Smooth muscle cell (in vitro differentiated cells): Measurements from ENCODE around the gene ANKS1B. TPM values are rescaled to one million over a fixed set of nuclear protein-coding genes. Genes with fewer than 3 reads are reported as not detected.
A peak's percentile ranks its signal among the peaks of the same experiment; 100 is the strongest.

Experiments
- DNase-seq: peaks from one replicate; lab custom pipeline; 2025; ENCODE audit not compliant: unreplicated experiment; lab: John Stamatoyannopoulos, UW
- H2AFZ ChIP-seq: fragments of 200-600 bp; sonication (generic); 2 replicates; pipeline ENCODE4 v1.6.0; 2016; ENCODE audit warnings: antibody characterized with exemption, low read depth, mild to moderate bottlenecking
- H3F3A ChIP-seq: fragments of 200-600 bp; sonication (generic); 2 replicates; pipeline ENCODE4 v1.6.0; 2017; ENCODE audit warnings: antibody characterized with exemption, low read depth
- H3K27ac ChIP-seq: fragments of 200-600 bp; sonication (generic); 2 replicates; pipeline ENCODE4 v1.5.1; 2016; ENCODE audit warnings: low read depth, mild to moderate bottlenecking
- H3K27me3 ChIP-seq: fragments of 200-600 bp; sonication (generic); 2 replicates; pipeline ENCODE4 v1.6.1; 2016; ENCODE audit warnings: low read depth, mild to moderate bottlenecking
- H3K36me3 ChIP-seq: fragments of 200-600 bp; sonication (generic); 2 replicates; pipeline ENCODE4 v1.5.1; 2016; ENCODE audit warnings: low read depth
- H3K4me1 ChIP-seq: fragments of 200-600 bp; sonication (generic); 2 replicates; pipeline ENCODE4 v1.5.1; 2016; ENCODE audit warnings: low read depth
- H3K4me2 ChIP-seq: fragments of 200-600 bp; sonication (generic); 2 replicates; pipeline ENCODE4 v1.6.0; 2016; ENCODE audit warnings: mild to moderate bottlenecking
- H3K4me3 ChIP-seq: fragments of 200-600 bp; sonication (generic); 2 replicates; pipeline ENCODE4 v1.5.1; 2016; ENCODE audit warnings: mild to moderate bottlenecking
- H3K79me2 ChIP-seq: fragments of 200-600 bp; sonication (generic); 2 replicates; pipeline ENCODE4 v1.6.0; 2016; ENCODE audit warnings: low read depth, mild to moderate bottlenecking
- H3K9ac ChIP-seq: fragments of 200-600 bp; sonication (generic); 2 replicates; pipeline ENCODE4 v1.6.0; 2016; ENCODE audit warnings: low read depth
- H3K9me3 ChIP-seq: fragments of 200-600 bp; sonication (generic); replicated peaks from 2 replicates; pipeline ENCODE4 v1.5.1; 2016; ENCODE audit warnings: low read depth
- H4K20me1 ChIP-seq: fragments of 200-600 bp; sonication (generic); 2 replicates; pipeline ENCODE4 v1.6.0; 2016; ENCODE audit warnings: low read depth
- WGBS: methylation state at CpG from one replicate; pipeline ENCODE4 v1.1.7; 2016; ENCODE audit warnings: low lambda C conversion rate; 5-methylcytosine and 5-hydroxymethylcytosine counted together
- polyA plus RNA-seq: library from polyadenylated mRNA; unstranded; fragments of >200 nt; fragmentation: Nextera tagmentation; extraction: Ambion mirVana; gene quantifications from 2 replicates; pipeline ENCODE4 v1.2.1, GENCODE V29; 2016
- small RNA-seq: library from RNA; depleted of rRNA; stranded (forward); fragments of <200 nt; gene quantifications from one replicate; pipeline ENCODE3, GENCODE V24; 2014
- total RNA-seq: library from RNA; depleted of rRNA; stranded (reverse); fragments of >200 nt; gene quantifications from 2 replicates; pipeline ENCODE4 v1.2.3, GENCODE V29; 2014
- TF ChIP-seq, protein P1 (sequence below): fragments of 200-600 bp; sonication (generic); IDR thresholded peaks from 2 replicates; pipeline ENCODE4 v1.5.1; 2017; ENCODE audit warnings: borderline replicate concordance, mild to moderate bottlenecking, antibody characterized with exemption; ENCODE audit not compliant: insufficient read depth, poor library complexity, severe bottlenecking

Gene ANKS1B
- total and polyA plus RNA-seq, 2 experiments from 2014 or later = 0.47 to 7.3 TPM

DNA sequence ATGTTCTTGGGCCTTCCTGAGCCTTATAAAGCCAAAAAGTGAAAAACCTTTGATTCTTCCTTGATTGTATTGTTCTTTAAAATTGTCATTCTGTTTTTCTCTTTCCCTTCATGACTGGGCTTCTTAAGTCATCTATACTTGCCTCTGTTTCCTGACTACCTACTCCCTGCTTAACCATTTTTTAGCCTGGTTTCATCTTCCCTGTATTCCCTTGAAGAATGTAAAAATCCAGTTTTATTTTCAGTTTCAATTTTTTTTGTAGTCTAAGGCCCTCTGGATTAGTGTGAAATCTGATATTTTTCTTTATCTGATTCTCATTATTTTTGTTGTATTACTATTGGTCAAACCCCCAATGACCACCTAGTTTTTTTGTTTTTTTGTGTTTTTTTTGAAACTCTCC lies 1293.4 kb downstream of the ANKS1B start:
- no peaks in the 10 kb centered on the region for H3F3A ChIP-seq
- no peaks in the 10 kb centered on the region for H3K27me3 ChIP-seq
- H3K27ac ChIP-seq = no peak overlapping the region
- H3K36me3 ChIP-seq = peaks cover 23% of the 10 kb centered on the region
- no peak overlapping the region for H2AFZ ChIP-seq
- peaks cover 17% of the 10 kb centered on the region for H4K20me1 ChIP-seq
- DNase-seq = no peak
- no peaks in the 10 kb centered on the region for H3K9me3 ChIP-seq
- H3K9ac ChIP-seq = no peak overlapping the region
- H3K4me2 ChIP-seq = no peak overlapping the region
- H3K4me3 ChIP-seq = no peak overlapping the region
- no peaks in the 10 kb centered on the region for H3K79me2 ChIP-seq
- H3K4me1 ChIP-seq = peaks cover 6% of the 10 kb centered on the region
- TF ChIP-seq, protein P1, sequence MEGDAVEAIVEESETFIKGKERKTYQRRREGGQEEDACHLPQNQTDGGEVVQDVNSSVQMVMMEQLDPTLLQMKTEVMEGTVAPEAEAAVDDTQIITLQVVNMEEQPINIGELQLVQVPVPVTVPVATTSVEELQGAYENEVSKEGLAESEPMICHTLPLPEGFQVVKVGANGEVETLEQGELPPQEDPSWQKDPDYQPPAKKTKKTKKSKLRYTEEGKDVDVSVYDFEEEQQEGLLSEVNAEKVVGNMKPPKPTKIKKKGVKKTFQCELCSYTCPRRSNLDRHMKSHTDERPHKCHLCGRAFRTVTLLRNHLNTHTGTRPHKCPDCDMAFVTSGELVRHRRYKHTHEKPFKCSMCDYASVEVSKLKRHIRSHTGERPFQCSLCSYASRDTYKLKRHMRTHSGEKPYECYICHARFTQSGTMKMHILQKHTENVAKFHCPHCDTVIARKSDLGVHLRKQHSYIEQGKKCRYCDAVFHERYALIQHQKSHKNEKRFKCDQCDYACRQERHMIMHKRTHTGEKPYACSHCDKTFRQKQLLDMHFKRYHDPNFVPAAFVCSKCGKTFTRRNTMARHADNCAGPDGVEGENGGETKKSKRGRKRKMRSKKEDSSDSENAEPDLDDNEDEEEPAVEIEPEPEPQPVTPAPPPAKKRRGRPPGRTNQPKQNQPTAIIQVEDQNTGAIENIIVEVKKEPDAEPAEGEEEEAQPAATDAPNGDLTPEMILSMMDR = no peak

- no peak for DNase-seq
- no peaks in the 10 kb centered on the region for H3K27me3 ChIP-seq
- no peaks in the 10 kb centered on the region for H3K4me1 ChIP-seq
- TF ChIP-seq, protein P1 = no peak
- no peaks in the 10 kb centered on the region for H4K20me1 ChIP-seq
- H3K36me3 ChIP-seq = peaks cover 29% of the 10 kb centered on the region
- H3K9ac ChIP-seq = no peak overlapping the region
- H2AFZ ChIP-seq = no peak overlapping the region
- no peaks in the 10 kb centered on the region for H3K79me2 ChIP-seq
- WGBS = 94% methylated on average over 2 of the region's 2 CpGs
- H3K4me2 ChIP-seq = no peak overlapping the region
- no peak overlapping the region for H3K4me3 ChIP-seq
- no peaks in the 10 kb centered on the region for H3F3A ChIP-seq
- no peaks in the 10 kb centered on the region for H3K9me3 ChIP-seq
- H3K27ac ChIP-seq = no peak overlapping the region
These were observed 1298.1 kb downstream of the ANKS1B start for GRCh38 chr12:98686603-98687002.

Small RNAs within 50 kb of the gene (small RNA-seq; reads per million reads assigned to genes)
- gene RNA5SP366 = 1.00 reads per million, percentile 30 among the genes with 10 or more reads in this experiment

Other genes with a start within 250 kb of the ANKS1B start
- gene BLTP3B, start 157.9 kb upstream of the ANKS1B start, total RNA-seq = 27.3 and 34.0 TPM in 2 replicates
- gene BLTP3B, start 157.9 kb upstream of the ANKS1B start, polyA plus RNA-seq = 8.5 and 8.9 TPM in 2 replicates
- 27.3 and 57.3 TPM in 2 replicates for gene ACTR6, start 215.9 kb upstream of the ANKS1B start, total RNA-seq
- gene ACTR6, start 215.9 kb upstream of the ANKS1B start, polyA plus RNA-seq = 19.7 and 21.7 TPM in 2 replicates